MCF 10A (cell line): ENCODE data around the gene SECISBP2. TPM values are rescaled to one million over a fixed set of nuclear protein-coding genes. Genes with fewer than 3 reads are reported as not detected.
"Not testable (repeated sequence)": the region's sequence is repeated elsewhere in the genome, so short reads cannot be mapped to it uniquely, and the experiment has no call there.

Experiments
- BruUV-seq: library from RNA; stranded (reverse); fragments of 400-500 nt; replicated peaks from 2 replicates; lab custom pipeline; 2021; lab: Mats Ljungman, UMichigan
- CTCF ChIA-PET: fragments of 300-600 bp; sonication (Branson Sonifier 250); formaldehyde crosslinking; extraction: SDS; loops from one replicate; lab custom pipeline; 2021; ENCODE audit warnings: antibody characterized with exemption, inconsistent platforms; lab: Yijun Ruan, JAX
- POLR2A ChIA-PET: fragments of 300-600, 350-650 bp; sonication (Branson Sonifier 250); formaldehyde crosslinking; extraction: SDS; loops from one replicate; lab custom pipeline; 2020; ENCODE audit warnings: antibody characterized with exemption, inconsistent platforms; lab: Yijun Ruan, JAX
- DNase-seq: peaks from one replicate; pipeline ENCODE4 v3.0.0-alpha.2; 2018; ENCODE audit not compliant: unreplicated experiment
- H3K27ac Mint-ChIP-seq: one replicate; pipeline ENCODE4 v1.8.0; 2022; ENCODE audit warnings: mild to moderate bottlenecking, low read depth, mixed read lengths; ENCODE audit not compliant: unreplicated experiment
- H3K27me3 Mint-ChIP-seq: one replicate; pipeline ENCODE4 v1.8.0; 2022; ENCODE audit warnings: mixed read lengths; ENCODE audit not compliant: insufficient read depth, unreplicated experiment
- H3K36me3 Mint-ChIP-seq: one replicate; pipeline ENCODE4 v1.8.0; 2022; ENCODE audit warnings: mild to moderate bottlenecking, moderate library complexity, mixed read lengths; ENCODE audit not compliant: insufficient read depth, unreplicated experiment
- H3K4me1 Mint-ChIP-seq: one replicate; pipeline ENCODE4 v1.8.0; 2022; ENCODE audit warnings: mixed read lengths; ENCODE audit not compliant: insufficient read depth, unreplicated experiment
- H3K4me3 Mint-ChIP-seq: one replicate; pipeline ENCODE4 v1.8.0; 2022; ENCODE audit warnings: mild to moderate bottlenecking, moderate library complexity, mixed read lengths; ENCODE audit not compliant: unreplicated experiment
- H3K9me3 Mint-ChIP-seq: one replicate; pipeline ENCODE4 v1.8.0; 2022; ENCODE audit warnings: mixed read lengths; ENCODE audit not compliant: unreplicated experiment
- intact Hi-C: fragments of 100-400 bp; cut with micrococcal nuclease; formaldehyde crosslinking; loops from 2 replicates; pipeline ENCODE4 v1.14.1; 2022
- total RNA-seq: library from RNA; stranded (reverse); gene quantifications from 2 replicates; pipeline ENCODE4 v1.2.3, GENCODE V29; 2022
- TF ChIP-seq, protein P1 (sequence below): fragments of 200-600 bp; IDR thresholded peaks from one replicate; pipeline ENCODE4 v1.8.0; 2022; ENCODE audit warnings: antibody characterized with exemption, mild to moderate bottlenecking; ENCODE audit not compliant: unreplicated experiment

SECISBP2 gene
- total RNA-seq, 1 experiment from 2014 or later, result 38.9 TPM

GRCh38 chr9:89293014-89293413 lies 25.3 kb upstream of the SECISBP2 start:
- no TSS peak for BruUV-seq
- CTCF ChIA-PET, result interaction anchor here (1.8 kb wide), 1 partner anchor 14 kb away, joined by 6 read pairs; no protein-coding TSS in a partner anchor
- intact Hi-C loops, result no loop called here
- H3K4me1 Mint-ChIP-seq, result no peaks in the 10 kb centered on the region
- no peaks in the 10 kb centered on the region for H3K9me3 Mint-ChIP-seq
- TF ChIP-seq, protein P1, sequence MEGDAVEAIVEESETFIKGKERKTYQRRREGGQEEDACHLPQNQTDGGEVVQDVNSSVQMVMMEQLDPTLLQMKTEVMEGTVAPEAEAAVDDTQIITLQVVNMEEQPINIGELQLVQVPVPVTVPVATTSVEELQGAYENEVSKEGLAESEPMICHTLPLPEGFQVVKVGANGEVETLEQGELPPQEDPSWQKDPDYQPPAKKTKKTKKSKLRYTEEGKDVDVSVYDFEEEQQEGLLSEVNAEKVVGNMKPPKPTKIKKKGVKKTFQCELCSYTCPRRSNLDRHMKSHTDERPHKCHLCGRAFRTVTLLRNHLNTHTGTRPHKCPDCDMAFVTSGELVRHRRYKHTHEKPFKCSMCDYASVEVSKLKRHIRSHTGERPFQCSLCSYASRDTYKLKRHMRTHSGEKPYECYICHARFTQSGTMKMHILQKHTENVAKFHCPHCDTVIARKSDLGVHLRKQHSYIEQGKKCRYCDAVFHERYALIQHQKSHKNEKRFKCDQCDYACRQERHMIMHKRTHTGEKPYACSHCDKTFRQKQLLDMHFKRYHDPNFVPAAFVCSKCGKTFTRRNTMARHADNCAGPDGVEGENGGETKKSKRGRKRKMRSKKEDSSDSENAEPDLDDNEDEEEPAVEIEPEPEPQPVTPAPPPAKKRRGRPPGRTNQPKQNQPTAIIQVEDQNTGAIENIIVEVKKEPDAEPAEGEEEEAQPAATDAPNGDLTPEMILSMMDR, result no peak
- H3K27me3 Mint-ChIP-seq, result no peaks in the 10 kb centered on the region
- H3K36me3 Mint-ChIP-seq, result no peaks in the 10 kb centered on the region
- no peak for DNase-seq
- H3K27ac Mint-ChIP-seq, result no peak overlapping the region
- POLR2A ChIA-PET, result no interaction called here
- H3K4me3 Mint-ChIP-seq, result no peak overlapping the region

GRCh38 chr9:89295400-89295799 lies 22.9 kb upstream of the SECISBP2 start:
- no peak for DNase-seq
- CTCF ChIA-PET, result interaction anchor here (0.9 kb wide), 1 partner anchor 16 kb away, joined by 4 read pairs; no protein-coding TSS in a partner anchor
- Mint-ChIP-seq H3K9me3 (no peaks in the 10 kb centered on the region), H3K36me3 (no peaks in the 10 kb centered on the region), H3K4me1 (no peaks in the 10 kb centered on the region), H3K4me3 (no peak overlapping the region), H3K27me3 (no peaks in the 10 kb centered on the region), H3K27ac (no peak overlapping the region)
- TF ChIP-seq, protein P1, result no peak
- intact Hi-C loops, result no loop called here
- no TSS peak for BruUV-seq
- POLR2A ChIA-PET, result no interaction called here

DNA sequence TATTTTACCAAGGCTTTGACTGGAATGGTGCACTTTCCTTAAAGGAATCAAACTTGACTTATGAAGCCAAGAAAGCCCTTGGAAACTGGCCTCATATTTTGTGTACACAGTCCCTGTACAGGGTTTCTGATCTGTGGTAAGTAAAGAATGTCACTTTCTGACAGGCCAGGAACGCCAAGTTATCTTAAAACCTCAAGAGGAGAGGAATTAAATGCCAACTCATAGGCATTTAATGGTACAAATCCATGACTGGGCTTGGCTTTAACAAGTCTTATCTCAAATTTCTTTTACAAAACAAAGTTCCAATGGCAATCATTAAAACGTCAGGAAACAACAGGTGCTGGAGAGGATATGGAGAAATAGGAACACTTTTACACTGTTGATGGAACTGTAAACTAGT lies 16.3 kb upstream of the SECISBP2 start:
- H3K36me3 Mint-ChIP-seq, intact Hi-C loops, H3K4me3 Mint-ChIP-seq, DNase-seq, H3K9me3 Mint-ChIP-seq, H3K27ac Mint-ChIP-seq, CTCF ChIA-PET, H3K4me1 Mint-ChIP-seq, BruUV-seq, H3K27me3 Mint-ChIP-seq: not testable (repeated sequence)
- POLR2A ChIA-PET, result interaction anchor here (1.6 to 2.0 kb wide), 2 partner anchors 8 to 10 kb away, joined by 4 to 5 read pairs; no protein-coding TSS in a partner anchor

DNA sequence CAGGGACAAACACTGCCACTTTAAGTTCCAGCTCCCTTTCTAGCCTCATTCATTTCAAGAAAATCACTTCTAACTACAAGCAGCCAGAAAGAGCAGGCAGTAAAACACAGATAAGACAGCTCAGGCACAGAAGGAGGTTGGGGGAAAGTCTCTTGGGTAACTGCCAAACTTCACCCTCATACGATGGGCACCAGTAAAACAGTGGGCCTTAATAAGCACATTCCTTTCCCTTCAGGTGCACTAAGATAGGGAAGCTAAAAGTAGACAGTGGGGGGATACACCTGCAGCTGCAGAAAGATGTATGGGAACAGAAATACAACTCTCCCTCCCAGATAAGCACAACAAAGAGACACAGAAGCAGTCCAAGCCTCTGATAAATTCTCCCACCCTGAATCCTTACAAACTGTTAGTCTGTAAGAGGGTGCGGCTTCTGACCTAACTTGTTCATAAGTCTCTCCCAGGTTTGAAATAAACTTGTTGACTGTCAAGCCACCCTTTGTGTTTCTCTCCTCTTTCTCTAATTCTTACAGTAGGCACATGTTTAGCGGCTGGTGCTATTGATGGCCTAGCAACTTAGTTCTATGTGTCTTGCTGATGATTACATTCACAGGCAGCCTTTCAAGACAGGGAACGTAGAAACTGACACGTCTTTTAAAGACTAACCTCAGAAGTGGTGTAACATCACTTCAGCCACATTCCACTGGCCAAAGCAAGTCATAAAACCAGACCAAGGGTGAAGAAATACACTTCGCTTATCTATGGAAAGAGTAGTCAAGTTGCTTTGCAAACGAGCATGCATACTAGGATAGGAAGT lies 14.1 kb upstream of the SECISBP2 start:
- no peak overlapping the region for H3K27ac Mint-ChIP-seq
- TF ChIP-seq, protein P1, result no peak
- H3K4me1 Mint-ChIP-seq, result no peaks in the 10 kb centered on the region
- CTCF ChIA-PET, result no interaction called here
- no peak overlapping the region for H3K4me3 Mint-ChIP-seq
- peaks cover 13% of the 10 kb centered on the region for H3K36me3 Mint-ChIP-seq
- intact Hi-C loops, result no loop called here
- POLR2A ChIA-PET, result no interaction called here
- H3K9me3 Mint-ChIP-seq, result no peaks in the 10 kb centered on the region
- no peak for DNase-seq
- no TSS peak for BruUV-seq
- no peaks in the 10 kb centered on the region for H3K27me3 Mint-ChIP-seq
